Muscle of leg (tissue), 11 donors: ENCODE measurements around the gene NHLRC3. TPM values are rescaled to one million over a fixed set of nuclear protein-coding genes. Genes with fewer than 3 reads are reported as not detected.

Experiments
- DNase-seq: peaks from one replicate; pipeline ENCODE4 v3.0.0; 2013
- H3K27ac ChIP-seq: one replicate; pipeline ENCODE4 v1.5.1; 2013; ENCODE audit warnings: mild to moderate bottlenecking, low read length, control low read depth
- H3K27me3 ChIP-seq: one replicate; pipeline ENCODE4 v1.6.1; 2013; ENCODE audit warnings: low read length; ENCODE audit not compliant: control insufficient read depth, insufficient read depth
- H3K36me3 ChIP-seq: one replicate; pipeline ENCODE4 v1.6.1; 2013; ENCODE audit warnings: low read length; ENCODE audit not compliant: control insufficient read depth, insufficient read depth
- H3K4me1 ChIP-seq: one replicate; pipeline ENCODE4 v1.6.1; 2013; ENCODE audit warnings: low read length; ENCODE audit not compliant: control insufficient read depth, insufficient read depth
- H3K4me3 ChIP-seq: one replicate; pipeline ENCODE4 v1.5.1; 2013; ENCODE audit warnings: low read length, control low read depth
- H3K9me3 ChIP-seq: replicated peaks from 2 replicates; pipeline ENCODE4 v1.6.1; 2013; ENCODE audit warnings: low read depth, low read length; ENCODE audit not compliant: control insufficient read depth
- WGBS: methylation state at CpG from one replicate; pipeline ENCODE4 v1.1.5; 2013; ENCODE audit warnings: missing lambda C conversion rate; ENCODE audit not compliant: insufficient coverage; 5-methylcytosine and 5-hydroxymethylcytosine counted together
- polyA plus RNA-seq, 8 donors: library from polyadenylated mRNA; unstranded; fragments of 120-200 nt; gene quantifications; one replicate each; pipeline versions ENCODE4 v1.2.1 to v1.2.3, GENCODE V29; 2013; ENCODE audit warnings: inconsistent platforms in 1 of 8, low replicate concordance in 1 of 8; ENCODE audit not compliant: insufficient read length in 8 of 8, insufficient read depth in 1 of 8
- total RNA-seq: library from RNA; stranded (reverse); fragments of 120-200 nt; gene quantifications from one replicate; pipeline ENCODE4 v1.2.4, GENCODE V29; 2013

Gene NHLRC3
- total and polyA plus RNA-seq, 9 donors, result 22.0 to 42.5 (median 27.8) TPM

- H3K9me3 ChIP-seq, result no peaks in the 10 kb centered on the region
- no peak overlapping the region for H3K27ac ChIP-seq
- H3K4me1 ChIP-seq, result peaks cover 2% of the 10 kb centered on the region
- no peaks in the 10 kb centered on the region for H3K27me3 ChIP-seq
- peak overlapping the region; percentile 84 for H3K4me3 ChIP-seq
- WGBS, result no CpG with 5 or more reads among the region's 7 CpGs
- peaks cover 2% of the 10 kb centered on the region for H3K36me3 ChIP-seq
- no peak for DNase-seq
Observed at GRCh38 chr13:39039041-39039440, 785 bp downstream of the NHLRC3 start.

GRCh38 chr13:39040206-39040605 lies 1.9 kb downstream of the NHLRC3 start:
- Histone ChIP-seq H3K9me3 (no peaks in the 10 kb centered on the region), H3K27me3 (no peaks in the 10 kb centered on the region), H3K4me3 (no peak overlapping the region), H3K27ac (no peak overlapping the region), H3K36me3 (peaks cover 3% of the 10 kb centered on the region), H3K4me1 (peaks cover under 1% of the 10 kb centered on the region)
- no peak for DNase-seq
- WGBS, result no CpG with 5 or more reads among the region's 1 CpG

GRCh38 chr13:39044536-39044935 lies 6.3 kb downstream of the NHLRC3 start:
- H3K36me3 ChIP-seq, result peaks cover 10% of the 10 kb centered on the region

GRCh38 chr13:39047560-39047959 lies 9.3 kb downstream of the NHLRC3 start:
- Histone ChIP-seq H3K27me3 (no peaks in the 10 kb centered on the region), H3K4me1 (no peaks in the 10 kb centered on the region)
- WGBS, result no CpG with 5 or more reads among the region's 2 CpGs

More at GRCh38 chr13:39044536-39044935, 6.3 kb downstream of the NHLRC3 start:
- no peak for DNase-seq
- Histone ChIP-seq H3K27me3 (no peaks in the 10 kb centered on the region), H3K27ac (no peak overlapping the region), H3K4me3 (no peak overlapping the region), H3K4me1 (no peaks in the 10 kb centered on the region), H3K9me3 (no peaks in the 10 kb centered on the region)
- WGBS, result no CpG with 5 or more reads among the region's 3 CpGs

GRCh38 chr13:39048806-39049205 lies 10.6 kb downstream of the NHLRC3 start:
- H3K36me3 ChIP-seq, result peaks cover 8% of the 10 kb centered on the region
- H3K9me3 ChIP-seq, result no peaks in the 10 kb centered on the region
- H3K4me1 ChIP-seq, result no peaks in the 10 kb centered on the region
- H3K4me3 ChIP-seq, result no peak overlapping the region
- DNase-seq, result no peak
- no peaks in the 10 kb centered on the region for H3K27me3 ChIP-seq
- H3K27ac ChIP-seq, result no peak overlapping the region

More at GRCh38 chr13:39047560-39047959, 9.3 kb downstream of the NHLRC3 start:
- Histone ChIP-seq H3K4me3 (no peak overlapping the region), H3K27ac (no peak overlapping the region), H3K36me3 (peaks cover 10% of the 10 kb centered on the region), H3K9me3 (no peaks in the 10 kb centered on the region)
- DNase-seq, result no peak

GRCh38 chr13:39049274-39049673 lies 11.0 kb downstream of the NHLRC3 start:
- no peak overlapping the region for H3K27ac ChIP-seq
- H3K4me1 ChIP-seq, result no peaks in the 10 kb centered on the region
- peaks cover 8% of the 10 kb centered on the region for H3K36me3 ChIP-seq
- H3K9me3 ChIP-seq, result no peaks in the 10 kb centered on the region
- no peaks in the 10 kb centered on the region for H3K27me3 ChIP-seq
- no peak overlapping the region for H3K4me3 ChIP-seq
- WGBS, result no CpG with 5 or more reads among the region's 3 CpGs
- no peak for DNase-seq

- H3K27me3 ChIP-seq, result no peaks in the 10 kb centered on the region
- H3K9me3 ChIP-seq, result no peaks in the 10 kb centered on the region
- no peak overlapping the region for H3K27ac ChIP-seq
- DNase-seq, result peak; percentile 73
- H3K36me3 ChIP-seq, result peaks cover 6% of the 10 kb centered on the region
- no peak overlapping the region for H3K4me3 ChIP-seq
- WGBS, result no CpG with 5 or more reads among the region's 1 CpG
- H3K4me1 ChIP-seq, result no peaks in the 10 kb centered on the region
Observed at GRCh38 chr13:39051157-39051556, 12.9 kb downstream of the NHLRC3 start.

GRCh38 chr13:39052944-39053343 lies 14.7 kb downstream of the NHLRC3 start:
- H3K36me3 ChIP-seq, result peaks cover 4% of the 10 kb centered on the region
- no peak overlapping the region for H3K4me3 ChIP-seq
- no peaks in the 10 kb centered on the region for H3K4me1 ChIP-seq
- peaks cover 1% of the 10 kb centered on the region for H3K9me3 ChIP-seq
- WGBS, result 80% methylated on average over 5 of the region's 6 CpGs
- H3K27me3 ChIP-seq, result no peaks in the 10 kb centered on the region
- no peak overlapping the region for H3K27ac ChIP-seq
- no peak for DNase-seq

- Histone ChIP-seq H3K27ac (no peak overlapping the region), H3K36me3 (no peaks in the 10 kb centered on the region), H3K4me1 (no peaks in the 10 kb centered on the region), H3K27me3 (no peaks in the 10 kb centered on the region), H3K9me3 (peaks cover 4% of the 10 kb centered on the region), H3K4me3 (no peak overlapping the region)
- no peak for DNase-seq
- 100% methylated on average over 1 of the region's 3 CpGs for WGBS
Observed at GRCh38 chr13:39054112-39054511, 15.9 kb downstream of the NHLRC3 start.

- H3K27me3 ChIP-seq, result no peaks in the 10 kb centered on the region
- no CpG with 5 or more reads among the region's 1 CpG for WGBS
- H3K36me3 ChIP-seq, result no peaks in the 10 kb centered on the region
- no peak for DNase-seq
- peaks cover 9% of the 10 kb centered on the region for H3K9me3 ChIP-seq
- no peak overlapping the region for H3K27ac ChIP-seq
- no peaks in the 10 kb centered on the region for H3K4me1 ChIP-seq
- H3K4me3 ChIP-seq, result no peak overlapping the region
Observed at GRCh38 chr13:39056018-39056417, 17.8 kb downstream of the NHLRC3 start.

GRCh38 chr13:39058040-39058439 lies 19.8 kb downstream of the NHLRC3 start:
- no peaks in the 10 kb centered on the region for H3K27me3 ChIP-seq
- H3K4me1 ChIP-seq, result no peaks in the 10 kb centered on the region

More at GRCh38 chr13:39058040-39058439, 19.8 kb downstream of the NHLRC3 start:
- DNase-seq, result no peak
- Histone ChIP-seq H3K36me3 (peaks cover 2% of the 10 kb centered on the region), H3K9me3 (peaks cover 9% of the 10 kb centered on the region), H3K27ac (no peak overlapping the region), H3K4me3 (no peak overlapping the region)
